ENCODE measurements around the gene FKBP8. TPM values are rescaled to one million over a fixed set of nuclear protein-coding genes. Genes with fewer than 3 reads are reported as not detected.
"Not testable (repeated sequence)": the region's sequence is repeated elsewhere in the genome, so short reads cannot be mapped to it uniquely, and the experiment has no call there.

FKBP8 gene
- total RNA-seq, 4 donors from 2014 or later = 139 to 273 (median 205) TPM

DNA sequence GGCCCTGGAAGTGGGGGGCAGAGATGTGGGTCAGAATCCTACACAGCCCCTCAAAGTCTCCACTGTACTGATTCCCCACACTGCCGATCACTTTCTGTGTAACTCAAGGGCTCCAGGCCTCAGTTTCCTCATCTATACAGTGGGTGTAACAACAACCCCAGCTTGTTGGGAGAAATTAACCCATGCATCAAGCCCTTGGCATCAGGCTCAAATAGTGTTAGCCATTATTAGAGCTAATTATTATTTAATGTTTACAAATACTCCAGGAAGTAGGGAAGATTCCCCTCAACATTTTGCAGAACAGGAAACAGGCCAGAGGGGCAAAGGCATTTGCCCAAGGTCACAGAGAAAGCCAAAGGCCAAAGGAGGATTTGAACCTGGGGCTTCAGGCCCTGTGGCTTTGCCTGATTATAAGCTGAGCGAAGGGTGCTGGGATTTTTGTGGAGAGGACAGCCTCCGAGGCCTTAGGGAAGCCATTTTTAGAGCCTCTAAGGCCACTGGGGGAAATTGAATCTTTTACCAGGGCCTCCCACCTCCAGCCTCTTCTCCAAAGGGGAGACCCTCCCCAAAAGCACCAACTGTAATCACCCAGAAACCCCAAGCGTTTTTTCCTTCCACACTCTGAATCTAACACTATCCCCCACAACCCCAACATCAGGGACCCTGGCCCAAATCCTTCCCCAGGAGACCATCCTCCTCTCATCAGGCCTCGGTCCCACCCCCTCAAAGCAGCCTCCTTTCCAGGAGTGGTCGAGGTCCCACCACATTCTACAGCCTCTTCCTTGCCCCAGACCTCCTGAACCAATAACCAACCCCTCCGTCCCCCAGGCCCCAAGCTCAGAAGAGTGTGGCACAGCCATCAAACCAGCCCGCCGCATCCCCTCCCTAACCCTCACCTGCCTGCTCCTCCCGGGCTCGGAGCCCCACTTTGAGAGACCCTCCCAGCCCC lies 1.1 kb downstream of the FKBP8 start:
- Histone ChIP-seq H3K27me3 (no peaks in the 10 kb centered on the region), H3K36me3 (no peaks in the 10 kb centered on the region), H3K4me3 (peak overlapping the region; percentile 71 to 100), H3K4me1 (peaks cover 0 to 6% of the 10 kb centered on the region in 2 donors), H3K27ac (peak overlapping the region; percentile 92 to 96), H3K9me3 (no peaks in the 10 kb centered on the region)
- intact Hi-C loops (cut with DNase I; ENCODE audit: low total_unique reads) = no loop called here
- DNase-seq = no peak
- TF ChIP-seq, protein P1, sequence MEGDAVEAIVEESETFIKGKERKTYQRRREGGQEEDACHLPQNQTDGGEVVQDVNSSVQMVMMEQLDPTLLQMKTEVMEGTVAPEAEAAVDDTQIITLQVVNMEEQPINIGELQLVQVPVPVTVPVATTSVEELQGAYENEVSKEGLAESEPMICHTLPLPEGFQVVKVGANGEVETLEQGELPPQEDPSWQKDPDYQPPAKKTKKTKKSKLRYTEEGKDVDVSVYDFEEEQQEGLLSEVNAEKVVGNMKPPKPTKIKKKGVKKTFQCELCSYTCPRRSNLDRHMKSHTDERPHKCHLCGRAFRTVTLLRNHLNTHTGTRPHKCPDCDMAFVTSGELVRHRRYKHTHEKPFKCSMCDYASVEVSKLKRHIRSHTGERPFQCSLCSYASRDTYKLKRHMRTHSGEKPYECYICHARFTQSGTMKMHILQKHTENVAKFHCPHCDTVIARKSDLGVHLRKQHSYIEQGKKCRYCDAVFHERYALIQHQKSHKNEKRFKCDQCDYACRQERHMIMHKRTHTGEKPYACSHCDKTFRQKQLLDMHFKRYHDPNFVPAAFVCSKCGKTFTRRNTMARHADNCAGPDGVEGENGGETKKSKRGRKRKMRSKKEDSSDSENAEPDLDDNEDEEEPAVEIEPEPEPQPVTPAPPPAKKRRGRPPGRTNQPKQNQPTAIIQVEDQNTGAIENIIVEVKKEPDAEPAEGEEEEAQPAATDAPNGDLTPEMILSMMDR (IDR thresholded peaks at IDR 0.05) = no peak
- no peak for TF ChIP-seq POLR2A (IDR thresholded peaks at IDR 0.05)

DNA sequence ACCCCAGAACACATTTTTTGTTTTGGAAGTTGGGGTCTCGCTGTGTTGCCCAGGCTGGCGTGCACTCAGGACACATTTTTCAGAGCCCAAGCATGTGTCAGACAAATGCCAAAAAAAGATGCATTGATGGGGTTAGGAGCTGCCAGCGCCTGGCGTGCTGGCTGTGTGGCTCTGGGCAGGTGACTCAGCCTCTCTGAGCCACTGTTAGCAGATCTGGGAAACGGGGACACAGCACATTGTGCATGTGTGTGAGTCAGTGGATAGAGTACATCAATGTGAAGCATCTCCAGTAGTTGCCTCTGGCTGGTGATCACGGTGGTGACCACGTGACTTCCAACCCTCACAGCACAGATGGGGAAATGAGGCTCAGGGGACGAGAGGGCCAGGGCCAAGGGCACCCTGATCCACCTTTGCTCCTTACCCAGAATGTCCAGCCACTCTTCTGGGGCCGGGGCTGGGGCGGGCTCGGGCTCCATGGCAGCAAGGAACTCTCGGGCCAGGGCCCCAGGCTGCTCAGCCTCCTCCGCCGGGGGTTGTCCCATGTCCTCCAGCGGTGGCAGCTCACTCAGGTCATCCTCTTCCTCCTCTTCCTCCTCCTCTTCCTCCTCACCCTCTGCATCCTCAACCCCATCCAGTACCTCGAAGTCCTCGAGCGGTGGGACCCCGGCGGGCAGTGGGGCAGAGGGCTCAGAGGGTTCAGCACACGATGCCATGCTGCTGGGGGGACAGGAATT lies 1.9 kb downstream of the FKBP8 start:
- Histone ChIP-seq H3K4me3 (no peak overlapping the region), H3K9me3 (no peaks in the 10 kb centered on the region), H3K4me1 (peaks cover 0 to 6% of the 10 kb centered on the region in 2 donors), H3K27ac (peak overlapping the region in 1 of 2 donors; percentile 92), H3K36me3 (no peaks in the 10 kb centered on the region), H3K27me3 (no peaks in the 10 kb centered on the region)
- DNase-seq = no peak
- intact Hi-C loops (cut with DNase I; ENCODE audit: low total_unique reads) = no loop called here
- no peak for TF ChIP-seq POLR2A (IDR thresholded peaks at IDR 0.05)
- TF ChIP-seq, protein P1 (IDR thresholded peaks at IDR 0.05) = no peak

DNA sequence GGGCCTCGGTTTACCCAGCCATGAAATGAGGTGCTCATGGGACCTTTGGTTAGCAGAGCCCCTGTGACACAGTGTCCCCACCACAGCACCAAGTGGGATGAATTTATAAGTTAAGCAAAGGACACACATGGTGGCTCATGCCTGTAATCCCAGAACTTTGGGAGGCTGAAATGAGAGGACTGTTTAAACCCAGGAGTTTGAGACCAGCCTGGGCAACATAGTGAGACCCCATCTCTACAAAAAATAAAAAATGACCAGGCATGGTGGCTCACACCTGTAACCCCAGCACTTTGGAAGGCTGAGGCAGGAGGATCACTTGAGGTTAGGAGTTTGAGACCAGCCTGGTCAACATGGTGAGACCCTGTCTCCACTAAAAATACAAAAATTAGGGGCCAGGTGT lies 3.2 kb downstream of the FKBP8 start:
- H3K27ac ChIP-seq, H3K36me3 ChIP-seq: not testable (repeated sequence)

DNA sequence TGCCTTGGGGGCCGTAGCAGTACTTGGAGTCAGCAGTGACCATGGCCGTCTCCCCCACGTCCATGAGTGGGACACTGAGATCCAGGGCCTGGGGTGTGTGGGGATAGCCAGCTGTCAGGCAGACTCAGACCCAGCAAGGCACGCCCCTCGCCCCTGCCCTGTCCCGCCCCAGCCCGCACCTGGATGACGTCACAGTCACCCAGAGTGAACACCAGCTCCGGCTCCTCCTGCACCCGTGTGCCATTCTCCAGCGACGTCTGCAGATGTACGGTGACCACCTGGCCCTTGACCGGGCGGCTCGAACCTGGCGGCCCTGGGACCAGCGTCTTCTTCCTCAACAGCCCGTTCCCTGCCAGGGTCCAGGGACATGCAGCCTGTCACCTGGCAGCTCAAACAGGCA lies 4.0 kb downstream of the FKBP8 start:
- no peak for TF ChIP-seq POLR2A (IDR thresholded peaks at IDR 0.05)
- TF ChIP-seq, protein P1 (IDR thresholded peaks at IDR 0.05) = no peak
- Histone ChIP-seq H3K4me1 (peaks cover 0 to 6% of the 10 kb centered on the region in 2 donors), H3K4me3 (no peak overlapping the region), H3K9me3 (no peaks in the 10 kb centered on the region), H3K27me3 (no peaks in the 10 kb centered on the region), H3K27ac (no peak overlapping the region), H3K36me3 (no peaks in the 10 kb centered on the region)
- intact Hi-C loops (cut with DNase I; ENCODE audit: low total_unique reads) = no loop called here
- DNase-seq = no peak

More for the DNA sequence above, 3.2 kb downstream of the FKBP8 start:
- intact Hi-C loops (cut with DNase I; ENCODE audit: low total_unique reads); H3K9me3 ChIP-seq; H3K4me3 ChIP-seq; H3K27me3 ChIP-seq; H3K4me1 ChIP-seq; DNase-seq: not testable (repeated sequence)

DNA sequence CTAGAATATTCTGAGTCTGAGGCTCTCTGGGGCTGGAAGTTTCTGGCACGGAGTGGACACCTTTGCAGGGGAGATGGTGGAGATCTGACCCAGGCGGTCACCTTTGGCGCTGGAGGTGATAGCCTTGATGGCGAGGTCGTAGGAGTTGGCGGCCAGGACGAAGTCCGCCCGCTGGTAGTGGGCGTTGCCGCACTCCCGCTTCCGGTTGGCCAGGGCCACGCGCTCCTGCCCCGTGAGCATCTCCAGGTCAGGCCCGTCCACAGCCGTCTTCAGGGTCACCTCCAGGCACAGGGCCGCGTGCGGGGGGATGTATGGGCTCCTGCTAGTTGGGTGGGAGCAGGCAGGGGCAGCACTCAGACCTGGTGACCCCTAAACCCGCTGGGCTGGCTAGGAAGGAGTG lies 5.3 kb downstream of the FKBP8 start:
- no peak overlapping the region for H3K4me3 ChIP-seq
- TF ChIP-seq, protein P1 (IDR thresholded peaks at IDR 0.05) = no peak
- no peak for TF ChIP-seq POLR2A (IDR thresholded peaks at IDR 0.05)
- H3K36me3 ChIP-seq = no peaks in the 10 kb centered on the region
- no peaks in the 10 kb centered on the region for H3K27me3 ChIP-seq
- H3K9me3 ChIP-seq = no peaks in the 10 kb centered on the region
- intact Hi-C loops (cut with DNase I; ENCODE audit: low total_unique reads) = no loop called here
- no peak for DNase-seq
- no peak overlapping the region for H3K27ac ChIP-seq
- H3K4me1 ChIP-seq = peaks cover 0 to 6% of the 10 kb centered on the region in 2 donors
